Activated naive CD4-positive, alpha-beta T cell (primary cell): ENCODE data around the gene TPSAB1.
A peak's percentile ranks its signal among the peaks of the same experiment; 100 is the strongest.
"Not testable (repeated sequence)": the region's sequence is repeated elsewhere in the genome, so short reads cannot be mapped to it uniquely, and the experiment has no call there.

Experiments used
- DNase-seq, 4 experiments: peaks; one replicate each; lab custom pipeline; 2025; lab: John Stamatoyannopoulos, UW

TPSAB1 gene

DNA sequence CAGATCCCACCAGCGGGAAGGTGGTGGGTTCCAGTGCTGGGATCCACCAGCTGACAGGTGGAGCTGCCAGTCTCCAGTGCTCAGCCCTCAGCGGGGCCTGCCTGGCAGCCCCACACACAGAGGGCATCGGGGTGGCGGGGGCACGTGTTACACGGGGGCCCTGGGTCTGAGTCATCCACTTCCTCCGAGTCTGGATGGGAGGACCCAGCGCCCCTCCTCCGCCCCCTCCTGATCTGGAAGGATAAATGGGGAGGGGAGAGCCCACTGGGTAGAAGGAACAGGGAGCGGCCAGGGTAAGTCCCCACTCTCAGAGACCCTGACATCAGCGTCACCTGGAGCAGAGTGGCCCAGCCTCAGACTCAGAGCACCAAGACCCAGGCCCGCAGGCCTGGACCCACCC, at the start of gene TPSAB1:
TPSAB1 (plus strand) TSS at position 270 of the 400 bp plus-strand sequence. CDS start 234 bp downstream, outside the sequence.
- not testable (repeated sequence) for DNase-seq

DNA sequence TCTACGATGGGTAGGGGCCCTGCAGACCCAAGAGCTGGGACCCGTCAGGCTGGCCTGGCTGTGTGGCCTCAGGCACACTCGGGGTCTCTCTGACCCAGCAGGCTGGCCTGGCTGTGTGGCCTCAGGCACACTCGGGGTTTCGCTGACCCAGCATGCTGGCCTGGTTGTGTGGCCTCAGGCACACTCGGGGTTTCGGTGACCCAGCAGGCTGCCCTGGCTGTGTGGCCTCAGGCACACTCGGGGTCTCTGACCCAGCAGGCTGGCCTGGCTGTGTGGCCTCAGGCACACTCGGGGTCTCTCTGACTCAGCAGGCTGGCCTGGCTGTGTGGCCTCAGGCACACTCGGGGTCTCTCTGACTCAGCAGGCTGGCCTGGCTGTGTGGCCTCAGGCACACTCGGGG, 49.7 kb upstream of the TPSAB1 start:
- DNase-seq, result not testable (repeated sequence)

DNA sequence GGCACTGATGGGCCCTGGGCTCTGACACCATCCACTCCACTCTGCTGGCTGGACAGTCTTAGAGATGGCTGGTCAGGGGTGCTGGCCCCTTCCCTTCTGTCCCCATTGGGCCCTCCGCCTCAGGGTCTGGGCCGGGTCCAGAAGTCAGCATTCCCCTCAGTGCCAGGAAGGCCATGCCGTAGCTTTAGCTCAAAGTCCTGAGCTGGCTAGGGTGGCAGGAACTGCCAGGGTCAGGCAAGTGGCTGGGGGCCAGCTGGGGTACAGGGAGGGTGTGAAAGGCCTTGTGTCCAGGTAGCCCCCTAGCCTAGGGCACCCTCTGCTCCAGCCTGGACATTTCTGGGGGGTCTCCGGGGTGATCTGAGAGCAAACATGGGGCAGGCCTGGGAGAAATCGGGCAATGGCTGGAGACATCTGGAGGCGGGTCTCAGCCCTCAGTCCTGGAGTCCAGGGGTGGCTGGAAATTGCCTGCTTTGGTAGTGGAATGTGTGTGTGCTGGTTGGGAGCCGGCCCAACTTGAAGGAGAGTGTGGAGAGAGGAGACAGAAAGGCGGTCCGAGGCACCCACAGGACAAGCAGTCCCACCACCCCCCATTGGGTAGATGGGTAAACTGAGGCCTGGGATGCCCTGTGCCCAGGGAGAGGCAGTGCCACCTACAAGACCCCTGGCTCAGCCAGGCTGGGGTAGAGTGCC, 48.0 kb upstream of the TPSAB1 start:
- no peak for DNase-seq

DNA sequence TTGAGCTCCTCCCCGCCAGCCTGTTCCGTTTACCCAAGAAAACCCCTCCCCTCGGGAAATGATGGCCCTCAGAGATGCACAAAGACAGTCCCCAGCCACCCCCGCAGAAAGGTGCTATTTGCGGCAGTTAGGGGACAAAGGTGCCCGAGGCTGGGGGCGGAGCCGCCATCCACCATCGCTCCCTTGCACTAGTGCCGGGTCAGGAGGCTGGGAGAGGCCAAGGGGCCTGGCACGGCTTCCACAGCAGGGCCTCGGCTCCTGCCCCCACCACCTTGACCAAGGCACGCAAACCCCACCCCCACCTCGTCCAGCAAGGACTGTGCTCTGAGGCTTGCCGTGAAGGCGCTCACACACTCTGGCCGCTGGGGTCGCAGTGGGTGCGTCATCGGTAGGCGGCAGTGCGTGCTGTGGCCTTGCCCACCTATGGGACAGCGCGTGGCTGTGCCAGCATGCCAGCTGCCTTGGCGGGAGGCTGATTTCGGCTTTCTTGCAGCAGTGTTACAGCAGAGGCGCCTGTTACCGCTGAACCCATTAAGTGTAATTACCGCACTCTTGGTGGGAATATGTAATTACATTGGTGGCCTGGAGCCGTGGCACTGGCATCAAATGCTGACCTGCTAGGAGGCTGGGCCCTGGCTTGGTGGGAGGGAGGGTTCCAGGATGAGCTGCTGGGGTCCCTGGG, 47.2 kb upstream of the TPSAB1 start:
- no peak for DNase-seq

DNA sequence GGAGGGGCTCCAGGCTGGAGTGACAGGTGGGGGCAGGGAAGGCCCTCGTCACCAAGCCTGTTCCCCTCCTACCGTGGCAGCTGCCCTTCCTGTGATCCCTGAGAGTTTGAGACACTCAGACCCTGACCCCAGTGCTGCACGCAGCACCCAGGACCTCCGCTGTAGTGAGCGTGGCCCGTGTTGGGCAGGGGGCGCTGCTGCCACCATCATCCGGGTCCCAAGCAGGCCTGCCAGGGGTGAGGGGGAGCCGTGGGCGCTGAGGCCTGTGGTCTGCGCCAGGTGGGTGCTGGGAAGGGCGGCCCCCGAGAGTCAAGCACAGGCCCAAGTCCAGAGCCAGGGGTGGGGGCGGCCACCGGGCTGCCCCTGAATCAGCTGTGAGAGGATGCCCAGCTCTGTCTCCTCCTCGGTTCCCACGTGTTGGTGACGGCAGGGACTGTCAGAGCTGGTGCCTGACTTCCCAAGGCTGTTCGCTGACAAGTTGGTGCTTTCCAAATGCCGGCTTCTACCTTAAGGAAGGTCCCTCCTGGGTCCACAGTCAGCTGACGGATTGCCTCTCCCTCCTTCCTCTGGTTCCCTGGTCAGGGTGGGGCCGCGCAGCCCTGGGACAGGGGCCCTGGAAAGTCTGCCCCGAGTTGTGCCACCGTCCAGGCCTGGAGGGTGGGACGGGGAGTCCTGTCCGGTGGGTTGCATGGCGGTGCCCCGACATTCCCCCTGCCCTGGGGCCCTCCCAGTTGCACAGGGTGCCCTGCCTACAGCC, 46.5 kb upstream of the TPSAB1 start:
- DNase-seq, result no peak

DNA sequence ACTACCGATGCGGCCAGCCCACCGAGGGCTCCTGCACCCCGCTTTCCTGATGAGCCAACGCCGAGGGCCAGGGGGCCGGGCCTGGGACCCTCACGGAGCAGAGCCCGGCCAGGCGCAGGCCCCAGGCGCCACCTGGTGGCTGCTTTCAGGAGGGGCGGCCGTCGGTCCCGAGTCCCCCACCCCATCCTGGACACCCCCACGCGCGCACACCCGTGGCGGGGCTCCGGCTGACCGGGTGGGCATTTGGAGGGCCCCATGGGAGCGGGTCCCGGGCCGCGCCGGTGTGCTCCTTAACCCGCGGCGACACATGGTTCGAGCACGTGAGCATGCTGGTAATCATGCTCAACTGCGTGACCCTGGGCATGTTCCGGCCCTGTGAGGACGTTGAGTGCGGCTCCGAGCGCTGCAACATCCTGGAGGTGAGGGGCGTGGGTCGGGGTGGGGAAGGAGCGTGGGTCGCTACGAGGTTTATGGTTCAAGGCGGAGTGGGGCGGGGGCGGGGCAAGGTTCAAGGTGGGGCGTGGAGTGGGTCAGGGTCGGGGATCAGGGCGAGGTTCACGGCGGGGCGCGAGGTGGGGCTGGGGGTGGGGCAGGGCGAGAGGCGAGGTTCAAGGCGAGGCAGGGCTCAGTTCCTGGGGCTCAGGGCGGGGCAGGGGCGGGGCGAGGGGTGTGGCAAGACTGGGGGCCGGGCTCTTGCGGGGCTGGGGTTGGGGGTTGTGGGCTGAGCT, 45.7 kb upstream of the TPSAB1 start:
- peak in 2 of 4 experiments; percentile 22 to 23 for DNase-seq

DNA sequence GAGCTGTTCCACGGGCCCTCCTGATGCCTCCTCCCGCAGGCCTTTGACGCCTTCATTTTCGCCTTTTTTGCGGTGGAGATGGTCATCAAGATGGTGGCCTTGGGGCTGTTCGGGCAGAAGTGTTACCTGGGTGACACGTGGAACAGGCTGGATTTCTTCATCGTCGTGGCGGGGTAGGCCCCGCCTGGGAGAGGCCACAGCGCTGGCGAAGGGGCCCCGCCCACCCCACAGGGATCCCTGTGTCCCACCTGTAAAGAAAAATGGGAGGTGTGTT, 45.2 kb upstream of the TPSAB1 start:
- no peak for DNase-seq

DNA sequence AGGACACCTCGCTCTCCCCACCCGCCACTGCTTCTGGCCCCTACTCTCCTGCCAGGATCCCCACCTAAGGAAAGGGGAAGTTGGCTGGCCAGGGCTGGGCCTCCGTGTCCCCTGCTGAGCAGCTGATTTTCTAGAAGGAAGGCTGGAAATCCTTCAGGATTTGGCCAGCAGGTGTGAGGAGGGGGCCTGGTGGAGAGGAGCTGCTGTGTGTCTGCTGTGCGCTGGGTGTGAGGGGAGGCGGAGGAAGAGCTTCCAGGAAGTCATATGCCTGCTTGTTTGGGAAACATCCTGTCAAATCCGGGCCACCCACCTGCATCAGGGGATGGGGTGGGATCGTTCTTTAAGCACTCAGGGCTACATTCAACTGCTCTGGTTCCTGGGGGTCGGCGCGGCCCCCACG, 44.0 kb upstream of the TPSAB1 start:
- DNase-seq, result no peak

DNA sequence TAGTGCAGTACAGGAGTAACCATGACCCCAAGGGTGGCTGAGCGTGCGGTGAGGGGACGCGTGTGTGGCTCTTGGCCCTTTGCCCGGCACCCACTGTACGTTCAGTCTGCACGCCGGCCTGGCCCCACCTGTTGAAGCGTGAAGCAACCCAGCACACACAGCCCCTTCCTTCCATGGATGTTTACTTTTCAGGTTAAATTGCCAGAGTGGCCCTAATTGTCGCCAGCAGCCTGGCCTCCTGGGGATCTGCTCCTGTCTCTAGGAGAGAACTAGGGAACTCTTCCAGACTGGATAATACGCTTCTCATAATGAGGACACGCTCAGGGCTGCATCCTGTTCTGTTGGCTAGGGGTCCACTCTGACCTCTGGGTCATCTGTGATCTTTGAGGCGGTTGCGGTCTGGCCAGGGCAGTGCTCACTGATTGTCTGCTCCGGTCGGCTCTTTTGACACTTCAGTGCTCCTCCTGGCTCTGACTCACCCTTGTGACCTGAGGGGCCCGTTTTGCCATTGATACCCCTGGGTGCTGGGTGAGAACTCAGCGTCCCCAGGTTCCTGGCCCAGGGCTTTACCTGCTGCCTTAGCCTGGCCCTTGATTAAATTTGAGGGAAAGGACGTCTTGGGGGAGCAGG, 43.2 kb upstream of the TPSAB1 start:
- DNase-seq, result no peak

DNA sequence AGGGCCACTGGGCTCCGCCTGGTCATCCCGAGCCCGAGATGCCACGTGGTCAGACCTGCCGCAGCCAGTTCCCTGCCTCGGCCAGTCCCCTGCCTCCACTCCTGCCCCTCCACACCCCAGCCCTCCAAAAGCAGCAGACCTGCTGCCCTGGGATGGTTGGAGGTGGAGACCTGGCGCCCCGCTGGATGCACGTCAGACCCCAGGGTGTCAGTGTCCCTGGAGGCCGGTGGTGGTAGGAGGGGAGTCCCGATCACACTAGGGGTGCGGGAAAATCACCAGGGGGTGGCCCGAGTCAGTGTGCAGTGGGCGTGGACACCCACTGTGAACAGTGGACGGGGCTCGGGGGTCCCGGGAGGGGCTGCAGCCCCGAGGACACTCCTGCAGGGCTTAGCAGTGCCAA, 42.3 kb upstream of the TPSAB1 start:
- no peak for DNase-seq

DNA sequence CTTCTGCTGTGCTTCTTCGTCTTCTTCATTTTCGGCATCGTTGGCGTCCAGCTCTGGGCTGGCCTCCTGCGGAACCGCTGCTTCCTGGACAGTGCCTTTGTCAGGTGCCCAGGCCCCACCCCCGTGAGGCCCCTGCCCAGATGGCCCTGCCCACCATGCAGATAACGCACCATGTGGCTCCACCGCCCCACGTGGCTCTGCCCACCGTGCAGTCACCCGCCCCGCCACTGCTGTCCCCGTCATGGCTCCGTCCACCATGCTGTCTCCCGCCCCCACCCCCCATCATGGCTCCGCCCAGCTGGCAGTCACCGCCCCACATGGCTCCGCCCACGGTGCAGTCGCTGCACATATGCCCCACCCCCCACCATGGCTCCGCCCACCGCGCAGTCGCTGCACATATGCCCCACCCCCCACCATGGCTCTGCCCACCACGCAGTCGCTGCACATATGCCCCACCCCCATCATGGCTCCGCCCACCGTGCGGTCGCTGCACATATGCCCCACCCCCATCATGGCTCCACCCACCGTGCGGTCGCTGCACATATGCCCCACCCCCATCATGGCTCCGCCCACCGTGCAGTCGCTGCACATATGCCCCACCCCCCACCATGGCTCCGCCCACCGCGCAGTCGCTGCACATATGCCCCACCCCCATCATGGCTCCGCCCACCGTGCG, 41.7 kb upstream of the TPSAB1 start:
- not testable (repeated sequence) for DNase-seq

DNA sequence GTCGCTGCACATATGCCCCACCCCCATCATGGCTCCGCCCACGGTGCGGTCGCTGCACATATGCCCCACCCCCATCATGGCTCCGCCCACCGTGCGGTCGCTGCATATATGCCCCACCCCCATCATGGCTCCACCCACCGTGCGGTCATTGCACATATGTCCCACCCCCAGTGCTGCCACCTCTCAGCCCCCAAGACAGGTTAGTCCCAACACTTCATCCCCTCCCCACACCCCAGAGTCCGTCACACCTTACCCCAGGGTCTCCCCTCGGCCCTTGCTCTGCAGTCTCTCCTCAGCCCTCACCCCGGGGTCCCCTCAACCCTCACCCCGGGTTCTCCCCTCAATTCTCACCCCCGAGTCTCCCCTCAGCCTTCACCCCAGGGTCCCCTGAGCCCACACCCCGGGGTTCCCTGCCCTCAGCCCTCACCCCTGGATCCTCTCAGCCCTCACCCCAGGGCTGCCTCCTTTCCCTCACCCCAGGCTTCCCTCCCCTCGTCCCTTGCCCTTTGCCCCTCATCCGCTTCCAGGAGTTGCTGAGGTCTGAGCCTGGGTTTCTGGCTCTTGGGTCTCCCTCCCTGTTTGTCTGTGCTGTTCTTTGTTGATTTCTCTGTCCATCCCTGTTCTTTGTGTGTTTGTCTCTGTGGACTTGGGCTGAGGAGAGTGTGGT, 41.0 kb upstream of the TPSAB1 start:
- DNase-seq, result no peak

DNA sequence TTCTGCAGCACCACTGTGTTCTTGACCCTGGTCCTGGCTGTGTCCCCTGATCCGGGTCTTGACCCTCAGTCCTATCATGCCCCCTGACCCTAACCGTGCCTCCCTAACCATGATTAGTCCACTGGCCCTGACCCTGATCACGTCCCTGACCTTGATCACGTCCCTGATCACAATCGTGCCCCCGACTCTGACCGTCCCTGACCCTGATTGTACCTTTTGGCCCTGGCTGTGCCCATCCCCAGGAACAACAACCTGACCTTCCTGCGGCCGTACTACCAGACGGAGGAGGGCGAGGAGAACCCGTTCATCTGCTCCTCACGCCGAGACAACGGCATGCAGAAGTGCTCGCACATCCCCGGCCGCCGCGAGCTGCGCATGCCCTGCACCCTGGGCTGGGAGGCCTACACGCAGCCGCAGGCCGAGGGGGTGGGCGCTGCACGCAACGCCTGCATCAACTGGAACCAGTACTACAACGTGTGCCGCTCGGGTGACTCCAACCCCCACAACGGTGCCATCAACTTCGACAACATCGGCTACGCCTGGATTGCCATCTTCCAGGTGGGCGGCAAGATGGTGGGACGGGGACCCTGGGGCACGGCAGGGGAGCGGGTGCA, 40.4 kb upstream of the TPSAB1 start:
- DNase-seq, result no peak

DNA sequence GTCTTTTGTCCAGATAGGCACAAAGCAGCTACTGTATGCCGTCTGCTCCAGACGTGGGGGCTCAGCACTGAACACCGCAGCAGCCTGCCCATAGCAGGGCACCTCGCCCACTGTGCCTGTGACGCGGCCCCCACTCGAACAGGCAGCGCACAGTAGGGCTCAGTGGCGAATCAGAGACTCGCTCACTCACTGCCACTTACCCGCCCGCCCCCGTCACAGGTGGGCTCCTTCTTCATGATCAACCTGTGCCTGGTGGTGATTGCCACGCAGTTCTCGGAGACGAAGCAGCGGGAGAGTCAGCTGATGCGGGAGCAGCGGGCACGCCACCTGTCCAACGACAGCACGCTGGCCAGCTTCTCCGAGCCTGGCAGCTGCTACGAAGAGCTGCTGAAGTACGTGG, 39.1 kb upstream of the TPSAB1 start:
- DNase-seq, result no peak

DNA sequence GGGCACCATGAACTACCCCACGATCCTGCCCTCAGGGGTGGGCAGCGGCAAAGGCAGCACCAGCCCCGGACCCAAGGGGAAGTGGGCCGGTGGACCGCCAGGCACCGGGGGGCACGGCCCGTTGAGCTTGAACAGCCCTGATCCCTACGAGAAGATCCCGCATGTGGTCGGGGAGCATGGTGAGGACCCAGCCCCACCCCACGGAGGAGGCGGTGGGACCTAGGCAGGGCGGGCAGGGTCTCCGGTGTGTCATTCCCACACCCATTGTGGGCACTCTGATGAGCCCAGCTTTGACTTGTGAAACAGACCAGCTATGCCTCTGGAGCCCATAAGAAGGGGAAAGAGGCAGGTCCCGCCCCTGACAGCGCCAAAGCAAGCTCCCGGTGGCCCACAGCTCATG, 38.2 kb upstream of the TPSAB1 start:
- DNase-seq, result no peak

DNA sequence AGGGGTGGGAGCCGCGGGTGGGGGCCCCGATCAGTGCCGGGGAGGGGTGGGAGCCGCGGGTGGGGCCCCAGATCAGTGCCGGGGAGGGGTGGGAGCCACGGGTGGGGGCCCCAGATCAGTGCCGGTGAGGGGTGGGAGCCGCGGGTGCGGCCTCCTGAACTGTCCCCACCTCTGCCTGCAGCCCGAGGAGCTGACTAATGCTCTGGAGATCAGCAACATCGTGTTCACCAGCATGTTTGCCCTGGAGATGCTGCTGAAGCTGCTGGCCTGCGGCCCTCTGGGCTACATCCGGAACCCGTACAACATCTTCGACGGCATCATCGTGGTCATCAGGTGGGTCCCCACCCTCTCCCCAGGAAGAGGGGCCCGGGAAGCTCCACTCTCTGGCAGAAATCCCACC, 35.6 kb upstream of the TPSAB1 start:
- no peak for DNase-seq

DNA sequence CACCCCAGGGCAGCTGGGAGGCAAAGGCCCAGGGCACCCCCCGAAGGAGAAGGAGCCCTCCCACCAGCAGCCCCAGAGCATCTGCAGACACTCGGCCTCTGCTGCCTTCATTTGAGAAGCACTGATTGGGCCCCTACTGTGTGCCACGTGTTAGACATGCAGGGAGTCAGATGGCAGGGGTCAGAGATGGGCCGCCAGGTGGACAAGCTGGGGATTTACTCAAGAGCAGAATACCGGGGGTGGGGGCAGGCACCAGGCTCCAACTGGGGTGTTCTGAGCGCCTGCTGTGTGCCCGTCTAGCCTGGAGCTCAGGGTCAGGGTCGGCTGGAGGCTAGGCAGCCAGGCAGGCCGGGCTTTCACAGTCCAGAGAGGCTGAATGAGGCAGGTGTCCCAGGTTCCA, 34.2 kb upstream of the TPSAB1 start:
- DNase-seq, result no peak

DNA sequence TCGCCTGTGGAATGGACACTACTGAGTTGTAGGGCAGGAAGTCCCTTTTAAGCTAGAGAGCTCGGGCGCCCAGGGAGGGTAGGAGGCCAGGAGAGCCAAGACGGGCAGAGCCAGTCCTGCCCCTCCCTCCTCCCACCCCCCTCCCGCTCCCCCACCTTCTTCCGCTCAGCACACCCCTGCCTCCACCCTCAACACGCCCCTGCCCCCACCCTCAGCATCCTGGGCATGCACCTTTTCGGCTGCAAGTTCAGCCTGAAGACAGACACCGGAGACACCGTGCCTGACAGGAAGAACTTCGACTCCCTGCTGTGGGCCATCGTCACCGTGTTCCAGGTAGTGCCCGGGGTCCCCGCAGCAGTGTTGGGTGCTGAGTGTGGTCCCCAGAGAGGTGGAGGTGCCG, 33.7 kb upstream of the TPSAB1 start:
- DNase-seq, result peak in 1 of 4 experiments; percentile 23

DNA sequence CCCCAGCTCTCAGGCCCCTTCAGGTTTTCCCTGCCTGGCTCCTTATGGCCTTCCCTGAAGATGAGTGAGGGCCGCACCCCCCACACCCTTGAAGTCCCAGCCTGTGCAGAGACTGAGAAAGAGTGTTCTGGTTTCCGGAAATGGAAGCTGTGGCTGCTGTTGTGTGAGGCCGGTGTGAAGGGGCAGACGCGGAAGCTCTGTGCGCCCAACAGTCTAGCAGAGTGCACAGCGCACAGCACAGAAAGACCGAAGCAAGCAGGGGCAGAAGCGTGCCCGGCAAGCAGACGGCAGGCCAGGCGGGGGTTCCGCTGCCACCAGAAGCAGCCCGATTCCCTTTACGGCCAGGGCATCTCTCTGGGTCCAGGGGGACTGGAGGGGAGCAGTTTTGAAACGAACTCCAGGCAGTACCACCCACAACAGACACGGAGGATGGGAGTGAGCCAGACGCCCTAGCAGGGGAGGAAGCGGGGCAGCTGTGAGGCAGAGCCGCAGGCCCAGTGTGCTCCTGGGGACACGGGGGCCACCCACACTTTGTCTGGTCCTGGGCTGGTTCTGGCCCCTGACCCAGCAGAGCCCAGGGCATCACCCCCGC, 32.2 kb upstream of the TPSAB1 start:
- no peak for DNase-seq

DNA sequence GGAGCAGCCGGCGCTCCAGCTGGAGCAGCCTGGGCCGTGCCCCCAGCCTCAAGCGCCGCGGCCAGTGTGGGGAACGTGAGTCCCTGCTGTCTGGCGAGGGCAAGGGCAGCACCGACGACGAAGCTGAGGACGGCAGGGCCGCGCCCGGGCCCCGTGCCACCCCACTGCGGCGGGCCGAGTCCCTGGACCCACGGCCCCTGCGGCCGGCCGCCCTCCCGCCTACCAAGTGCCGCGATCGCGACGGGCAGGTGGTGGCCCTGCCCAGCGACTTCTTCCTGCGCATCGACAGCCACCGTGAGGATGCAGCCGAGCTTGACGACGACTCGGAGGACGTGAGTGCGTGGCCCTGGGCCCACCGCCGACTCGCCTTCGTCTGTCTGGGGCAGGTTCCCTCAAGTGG, 31.4 kb upstream of the TPSAB1 start:
- DNase-seq, result no peak
